Measurements from ENCODE around the gene GTPBP2.
"Not testable (repeated sequence)": the region's sequence is repeated elsewhere in the genome, so short reads cannot be mapped to it uniquely, and the experiment has no call there.

The GTPBP2 gene, protein sequence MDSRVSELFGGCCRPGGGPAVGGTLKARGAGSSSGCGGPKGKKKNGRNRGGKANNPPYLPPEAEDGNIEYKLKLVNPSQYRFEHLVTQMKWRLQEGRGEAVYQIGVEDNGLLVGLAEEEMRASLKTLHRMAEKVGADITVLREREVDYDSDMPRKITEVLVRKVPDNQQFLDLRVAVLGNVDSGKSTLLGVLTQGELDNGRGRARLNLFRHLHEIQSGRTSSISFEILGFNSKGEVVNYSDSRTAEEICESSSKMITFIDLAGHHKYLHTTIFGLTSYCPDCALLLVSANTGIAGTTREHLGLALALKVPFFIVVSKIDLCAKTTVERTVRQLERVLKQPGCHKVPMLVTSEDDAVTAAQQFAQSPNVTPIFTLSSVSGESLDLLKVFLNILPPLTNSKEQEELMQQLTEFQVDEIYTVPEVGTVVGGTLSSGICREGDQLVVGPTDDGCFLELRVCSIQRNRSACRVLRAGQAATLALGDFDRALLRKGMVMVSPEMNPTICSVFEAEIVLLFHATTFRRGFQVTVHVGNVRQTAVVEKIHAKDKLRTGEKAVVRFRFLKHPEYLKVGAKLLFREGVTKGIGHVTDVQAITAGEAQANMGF

DNA sequence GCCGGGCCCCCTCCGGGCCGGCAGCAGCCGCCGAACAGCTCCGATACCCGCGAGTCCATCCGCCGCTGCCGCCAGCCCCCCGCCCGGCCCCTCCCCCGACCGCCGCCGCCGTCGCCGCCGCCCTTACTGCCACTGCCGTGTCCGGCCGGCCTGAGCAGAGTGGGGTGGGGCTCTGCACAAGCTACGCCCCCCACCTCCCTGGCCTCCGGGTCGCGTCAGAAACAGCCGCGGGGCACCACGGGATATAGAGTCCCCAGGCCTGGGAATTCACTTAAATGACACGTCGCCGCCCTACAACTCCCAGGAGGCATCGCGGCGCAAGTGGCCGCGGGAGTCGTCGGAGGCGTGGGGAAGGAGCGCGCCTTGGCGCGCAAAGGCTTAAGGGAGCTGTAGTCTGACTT lies at the start of gene GTPBP2:
Gene GTPBP2 (minus strand): TSS at position 161 of the 401 bp plus-strand sequence. CDS start 102 bp downstream, at position 59.
- DNase-seq, result peak; percentile 91 to 98

DNA sequence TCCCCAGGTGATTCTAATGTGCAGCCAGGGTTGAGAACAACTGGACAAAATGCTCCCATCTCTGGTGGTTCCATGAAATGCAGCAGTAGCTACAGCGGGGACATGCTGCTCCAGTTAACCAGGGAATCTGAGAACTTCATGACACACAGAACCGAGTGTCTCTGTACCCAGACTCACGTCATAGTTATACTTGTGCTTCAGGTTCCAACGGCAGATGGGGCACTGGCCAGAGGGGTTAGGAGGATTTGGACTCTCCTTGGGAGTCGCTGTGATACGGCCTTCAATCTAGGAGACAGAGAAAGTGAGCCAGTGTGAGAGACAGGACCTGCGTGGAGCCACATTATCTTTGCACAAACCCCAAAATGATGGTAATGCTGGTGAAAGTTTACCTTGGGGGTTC lies 49.3 kb upstream of the GTPBP2 start:
- DNase-seq, result no peak

DNA sequence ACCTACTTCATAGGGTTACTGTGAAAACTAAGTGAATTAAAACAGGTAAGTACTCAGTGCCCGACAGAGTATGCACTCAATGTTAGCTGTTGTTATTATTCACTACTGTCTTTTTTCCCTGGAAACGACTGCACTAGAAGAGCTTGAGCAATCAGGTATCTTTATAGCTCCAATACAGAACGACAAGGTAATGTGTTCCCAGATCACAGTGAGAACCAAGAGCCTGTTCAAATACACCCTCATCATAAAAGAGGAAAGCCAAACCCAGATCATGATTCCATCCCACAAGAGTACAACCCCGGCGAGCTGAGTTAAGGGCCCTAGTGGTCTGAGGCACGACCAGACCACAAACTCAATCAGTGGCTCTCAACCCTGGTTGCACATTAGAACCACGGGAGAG lies 48.7 kb upstream of the GTPBP2 start:
- no peak for DNase-seq

DNA sequence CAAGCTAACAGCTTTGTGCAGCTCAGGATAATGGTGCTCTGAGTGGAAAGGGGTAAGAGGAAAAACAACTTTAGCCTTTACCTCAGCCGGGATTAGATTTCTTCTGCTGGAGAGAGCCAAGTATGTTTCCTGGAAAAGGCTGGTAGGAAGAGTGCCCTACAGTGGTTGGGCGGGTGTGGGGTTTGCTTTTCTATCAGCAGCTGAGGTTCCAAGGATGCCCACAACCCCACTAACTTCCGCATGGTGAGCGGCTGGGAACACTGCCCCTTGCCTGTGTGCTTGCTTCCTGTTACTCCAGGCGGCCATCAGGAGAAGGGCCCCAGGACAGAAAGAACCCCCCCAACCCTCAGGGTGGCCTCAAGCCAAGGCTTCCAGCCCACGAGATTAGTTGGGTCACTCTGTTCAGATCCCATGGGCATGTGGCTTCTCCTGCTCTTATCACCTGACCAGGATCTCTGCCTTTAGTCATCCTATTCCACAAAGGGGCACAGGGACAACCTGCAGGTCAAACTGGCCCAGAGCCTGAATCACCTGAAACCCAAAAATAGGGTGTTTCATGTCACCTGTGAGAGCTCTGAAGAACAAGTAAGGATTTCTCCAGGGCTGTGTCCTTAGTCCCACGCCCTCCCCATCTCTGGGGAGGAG lies 48.0 kb upstream of the GTPBP2 start:
- DNase-seq, result no peak

DNA sequence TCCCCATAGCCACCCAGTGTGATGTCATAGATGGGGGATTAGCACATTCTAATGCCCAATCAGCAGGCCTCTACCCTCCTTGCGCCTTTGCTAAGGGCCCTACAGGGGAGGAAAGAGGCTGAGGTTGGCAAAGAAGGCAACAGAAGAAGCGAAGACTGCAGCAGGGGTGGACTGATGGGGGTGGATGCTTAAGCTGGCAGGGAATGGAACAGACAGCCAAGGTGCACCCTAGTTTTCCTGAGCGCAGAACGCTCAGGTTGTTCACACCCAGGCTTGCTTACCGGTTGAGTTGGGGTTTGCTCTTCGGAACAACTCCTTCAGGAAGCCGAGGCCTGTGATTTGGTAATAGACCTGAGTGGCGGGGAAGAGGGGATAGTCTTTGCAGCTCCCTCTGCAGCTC lies 45.9 kb upstream of the GTPBP2 start:
- DNase-seq, result no peak

DNA sequence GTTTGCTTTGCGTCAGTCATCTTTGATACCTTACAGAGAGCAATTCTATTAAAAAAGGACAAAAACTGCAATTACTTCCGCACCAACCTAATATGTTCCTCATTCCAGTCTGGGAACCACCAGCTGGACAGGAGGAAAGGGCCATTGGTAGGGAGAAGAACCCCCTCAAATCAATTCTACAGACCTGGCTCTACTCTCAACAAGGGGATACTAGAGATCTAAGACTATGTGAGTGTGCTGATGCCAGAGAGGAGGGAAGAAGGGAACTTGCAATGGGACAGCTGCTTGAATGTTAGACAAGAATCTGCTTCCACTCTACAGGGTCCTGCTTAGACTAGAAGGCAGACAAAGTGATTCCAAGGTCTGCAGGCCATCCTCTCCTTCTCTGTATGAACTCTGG lies 45.2 kb upstream of the GTPBP2 start:
- DNase-seq, result no peak

DNA sequence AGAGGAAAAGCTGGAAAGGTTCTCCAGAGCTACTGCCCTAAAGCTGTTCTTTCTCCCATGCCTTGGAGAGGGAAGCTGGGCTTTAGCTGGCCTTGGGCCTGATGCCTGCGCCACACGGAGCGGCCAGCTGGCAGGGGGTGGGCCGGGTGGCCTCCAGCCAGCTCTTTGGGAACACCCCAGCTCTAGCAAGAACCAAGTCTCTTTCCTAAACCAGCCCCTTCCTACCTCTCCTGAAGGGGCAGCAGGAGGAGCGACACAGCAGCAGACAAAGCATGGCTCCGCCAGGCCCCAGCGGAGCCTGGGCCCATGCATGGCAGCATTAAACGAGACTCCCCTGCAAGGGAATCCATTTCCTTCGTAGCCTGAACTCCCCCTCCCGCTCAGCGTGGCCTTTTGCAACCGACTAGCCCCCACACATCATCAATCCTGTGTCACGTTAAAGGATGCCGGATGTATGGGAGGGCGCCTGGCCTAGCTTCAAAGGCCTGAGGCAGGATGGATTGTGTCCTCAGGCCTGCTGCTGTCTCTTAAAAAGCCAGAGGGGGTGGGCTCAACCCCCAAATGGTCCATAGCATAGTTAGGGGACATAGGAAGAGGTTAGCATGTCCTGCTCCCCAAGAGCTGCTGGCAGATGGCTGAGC lies 44.5 kb upstream of the GTPBP2 start:
- no peak for DNase-seq

DNA sequence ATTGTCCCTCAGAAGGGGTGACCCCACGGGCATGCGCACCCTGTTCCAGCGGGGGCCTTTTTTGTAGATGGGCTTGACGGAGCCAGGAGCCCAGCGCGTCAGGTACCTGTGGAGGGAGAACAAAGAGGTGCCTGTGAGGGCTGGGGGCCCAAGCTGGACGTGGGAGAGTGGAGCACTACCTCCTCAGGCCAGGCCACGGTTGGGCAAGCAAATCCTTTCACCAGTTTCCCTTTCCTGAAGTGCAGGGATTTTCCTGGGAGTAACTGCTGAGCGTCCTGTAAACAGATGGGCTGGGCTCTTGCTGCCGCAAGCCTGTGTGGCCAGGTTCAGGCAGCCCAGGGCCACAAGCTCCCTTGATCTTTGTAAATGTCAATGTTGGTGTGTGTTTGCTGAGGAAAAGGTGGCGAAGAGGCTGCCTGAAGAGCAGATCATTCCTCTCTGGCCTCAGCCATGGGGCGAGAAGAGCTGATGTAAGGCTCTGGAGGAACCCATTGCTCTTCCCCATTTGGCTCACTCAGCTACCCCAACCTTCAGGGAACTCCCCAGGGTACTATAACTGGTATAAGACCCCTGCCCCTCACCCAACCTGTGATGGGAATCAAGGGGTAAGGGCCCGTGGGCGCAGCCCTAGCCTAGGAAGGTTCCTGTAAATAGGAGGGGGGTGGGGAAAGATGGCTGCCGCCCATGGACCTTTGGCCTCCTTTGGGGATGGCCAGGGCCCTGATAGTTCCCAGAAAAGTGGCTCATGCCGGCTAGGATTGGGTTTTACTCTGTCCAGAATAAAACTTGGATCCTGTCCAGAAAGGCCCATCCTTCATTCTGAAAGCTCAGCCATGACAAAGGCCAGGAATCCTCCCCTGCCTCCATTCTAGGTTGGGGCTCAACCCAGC lies 43.0 kb upstream of the GTPBP2 start:
- DNase-seq, result no peak

DNA sequence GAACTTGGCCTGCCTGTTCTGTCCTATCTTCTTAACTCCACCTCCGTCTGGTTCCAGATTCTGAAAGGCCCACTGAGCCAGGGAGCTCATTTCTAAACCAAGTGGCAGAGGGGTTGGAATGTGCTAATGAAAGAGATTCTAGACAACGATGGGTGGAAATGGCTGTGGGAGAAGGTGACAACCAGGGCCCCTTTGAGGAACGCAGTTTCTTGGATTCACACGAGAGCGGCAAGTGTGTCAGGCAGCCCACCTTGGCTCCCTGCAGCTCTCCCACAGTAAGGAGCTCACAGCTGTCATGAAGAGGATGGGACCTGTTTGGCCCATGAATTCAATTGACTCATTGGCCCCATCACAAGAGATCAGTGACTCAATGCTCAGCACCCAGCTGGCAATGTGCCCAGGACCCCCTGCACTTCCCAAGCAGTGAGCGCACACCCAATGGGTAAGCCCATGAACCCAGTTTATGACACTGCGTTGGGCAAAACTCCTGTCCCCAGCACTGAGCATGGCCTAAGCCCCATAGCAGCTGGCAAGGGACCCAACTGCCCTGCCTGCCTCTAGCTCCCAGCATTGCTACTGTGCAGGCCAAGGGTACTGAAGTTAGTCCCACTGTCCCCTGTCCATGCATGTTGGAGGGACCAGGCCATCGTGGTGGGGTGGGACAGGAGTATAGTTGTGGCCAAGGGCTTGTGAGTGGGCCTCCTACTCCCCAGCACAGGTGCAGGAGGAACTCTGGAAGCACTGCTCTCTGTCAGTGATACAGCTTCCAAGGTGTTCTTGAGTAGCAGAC lies 42.1 kb upstream of the GTPBP2 start:
- DNase-seq, result no peak

DNA sequence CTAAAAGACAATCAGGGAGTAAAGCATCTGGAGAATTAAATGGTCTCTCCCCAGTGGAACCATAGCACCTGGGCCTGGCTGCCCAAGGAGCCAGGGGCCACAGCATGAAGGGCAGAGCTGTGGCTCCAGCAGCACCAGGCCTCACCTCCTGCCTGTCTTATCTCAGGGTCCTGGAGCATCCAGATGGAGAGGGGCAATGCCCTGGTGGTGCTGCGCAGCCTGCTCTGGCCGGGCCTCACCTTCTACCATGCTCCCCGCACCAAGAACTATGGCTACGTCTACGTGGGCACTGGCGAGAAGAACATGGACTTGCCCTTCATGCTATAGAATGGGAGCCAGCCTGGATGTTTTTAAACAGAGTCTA lies 41.5 kb upstream of the GTPBP2 start:
- no peak for DNase-seq

DNA sequence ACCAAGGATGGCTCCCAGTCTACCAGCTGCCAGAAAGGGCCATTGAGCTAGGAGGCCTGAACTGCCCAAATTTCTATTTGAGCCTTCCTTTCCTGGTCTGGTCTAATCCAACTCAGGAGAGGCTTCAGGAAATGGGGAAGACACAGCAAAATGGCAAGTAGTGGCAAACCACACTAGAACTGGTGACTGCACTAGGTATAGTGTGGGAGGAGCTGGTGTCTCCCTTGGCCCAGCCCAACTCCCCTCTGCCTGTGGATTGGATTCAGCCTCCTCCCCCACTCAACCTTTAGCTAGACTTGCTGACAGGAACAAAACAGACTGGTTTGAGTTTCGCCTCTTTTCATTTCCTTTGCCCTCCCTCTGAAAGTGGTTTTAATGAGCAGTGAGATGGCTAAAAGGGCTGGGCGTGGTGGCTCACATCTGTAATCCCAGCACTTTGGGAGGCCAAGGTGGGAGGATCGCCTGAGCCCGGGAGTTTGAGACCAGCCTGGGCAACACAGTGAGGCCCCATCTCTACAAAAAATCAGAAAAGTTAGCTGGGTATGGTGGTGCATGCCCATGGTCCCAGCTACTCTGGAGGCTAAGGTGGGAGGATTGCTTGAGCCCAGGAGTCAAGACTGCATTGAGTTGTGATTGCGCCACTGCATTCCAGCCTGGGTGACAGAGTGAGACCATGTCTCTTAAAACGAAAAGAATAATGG lies 41.0 kb upstream of the GTPBP2 start:
- DNase-seq, result no peak

DNA sequence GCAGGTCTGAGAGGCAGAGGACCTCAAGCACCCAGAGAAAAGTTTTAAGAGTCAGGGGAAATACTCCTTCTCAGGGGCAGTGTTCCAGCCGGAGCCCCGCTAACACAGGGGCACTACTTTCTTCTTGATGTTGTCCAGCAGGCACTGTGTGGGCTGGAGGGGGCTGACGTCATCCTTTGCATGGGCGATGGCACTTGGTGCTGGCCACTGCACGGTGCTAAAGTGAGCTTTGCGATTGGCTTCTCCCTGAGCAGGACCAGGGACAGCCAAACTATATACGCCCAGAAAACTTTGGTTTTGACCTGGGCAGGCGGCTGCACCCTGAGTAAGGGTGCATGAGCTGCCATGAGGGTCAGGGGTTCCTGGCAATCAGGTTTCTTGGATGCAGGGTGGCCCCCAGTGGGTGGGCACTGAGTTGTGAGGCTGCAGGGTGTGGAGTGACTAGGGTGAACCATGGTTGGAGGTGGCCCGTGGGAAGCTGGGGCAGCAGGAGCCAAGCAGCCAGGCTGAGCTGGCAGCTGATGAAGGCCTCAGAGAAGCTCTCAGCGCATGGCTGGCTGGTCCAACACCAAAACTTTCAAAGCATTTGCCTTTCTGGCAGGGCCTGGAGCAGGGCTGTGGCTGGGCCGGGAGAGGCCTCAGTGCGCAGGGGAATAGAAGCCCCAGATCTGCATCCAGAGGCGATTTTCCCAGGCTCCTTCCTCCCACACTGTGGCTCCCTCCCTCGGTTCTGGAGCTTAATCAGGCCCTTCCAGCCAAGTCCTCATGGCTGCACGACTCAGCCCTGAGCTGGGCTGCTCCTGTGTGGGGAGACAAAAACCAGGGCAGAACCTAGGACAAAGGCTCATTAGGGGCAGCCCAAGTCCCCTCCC lies 40.2 kb upstream of the GTPBP2 start:
- DNase-seq, result no peak

DNA sequence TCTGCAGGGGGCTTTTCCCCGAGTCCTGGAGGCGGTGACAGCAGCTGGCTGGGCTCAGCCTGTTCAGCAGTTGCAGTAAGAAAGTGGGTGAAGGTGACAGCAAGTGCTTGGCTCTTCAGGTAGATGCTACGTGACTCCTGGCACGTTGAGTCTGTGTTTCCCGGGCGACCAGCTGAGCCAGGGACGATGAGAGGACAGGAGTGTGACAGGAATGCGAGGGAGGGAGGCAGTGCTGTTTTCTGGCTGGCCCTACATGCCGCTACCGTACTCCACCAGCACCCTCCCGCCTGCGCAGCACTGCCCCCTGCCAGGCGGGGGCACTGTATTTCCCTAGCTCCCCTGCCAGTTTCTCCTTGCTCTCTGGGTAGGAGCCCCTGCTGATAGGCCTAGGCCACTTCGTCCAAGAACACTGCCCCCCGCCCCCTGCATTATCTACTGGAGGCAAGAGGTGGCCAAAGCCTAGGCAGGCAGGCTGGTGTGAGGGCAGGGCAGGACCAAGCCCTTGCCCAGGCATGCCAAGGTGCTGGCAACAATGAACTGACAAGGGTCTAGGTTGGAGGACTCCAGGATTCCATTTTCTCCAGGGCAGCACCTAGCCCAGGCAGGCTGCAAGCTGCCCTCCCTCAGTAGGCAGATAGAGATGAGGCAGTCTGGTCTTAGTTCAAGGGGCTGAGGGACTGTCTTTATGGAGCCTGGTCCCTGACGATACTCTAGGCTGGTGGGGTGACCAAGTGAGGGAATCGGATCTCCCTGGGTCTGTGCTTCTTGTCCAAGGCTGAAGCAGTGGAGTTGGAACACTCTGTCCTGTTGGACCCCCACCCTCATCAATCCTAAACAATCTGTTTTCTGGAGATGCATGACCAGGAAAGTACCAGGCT lies 39.3 kb upstream of the GTPBP2 start:
- peak; percentile 9 to 45 for DNase-seq

DNA sequence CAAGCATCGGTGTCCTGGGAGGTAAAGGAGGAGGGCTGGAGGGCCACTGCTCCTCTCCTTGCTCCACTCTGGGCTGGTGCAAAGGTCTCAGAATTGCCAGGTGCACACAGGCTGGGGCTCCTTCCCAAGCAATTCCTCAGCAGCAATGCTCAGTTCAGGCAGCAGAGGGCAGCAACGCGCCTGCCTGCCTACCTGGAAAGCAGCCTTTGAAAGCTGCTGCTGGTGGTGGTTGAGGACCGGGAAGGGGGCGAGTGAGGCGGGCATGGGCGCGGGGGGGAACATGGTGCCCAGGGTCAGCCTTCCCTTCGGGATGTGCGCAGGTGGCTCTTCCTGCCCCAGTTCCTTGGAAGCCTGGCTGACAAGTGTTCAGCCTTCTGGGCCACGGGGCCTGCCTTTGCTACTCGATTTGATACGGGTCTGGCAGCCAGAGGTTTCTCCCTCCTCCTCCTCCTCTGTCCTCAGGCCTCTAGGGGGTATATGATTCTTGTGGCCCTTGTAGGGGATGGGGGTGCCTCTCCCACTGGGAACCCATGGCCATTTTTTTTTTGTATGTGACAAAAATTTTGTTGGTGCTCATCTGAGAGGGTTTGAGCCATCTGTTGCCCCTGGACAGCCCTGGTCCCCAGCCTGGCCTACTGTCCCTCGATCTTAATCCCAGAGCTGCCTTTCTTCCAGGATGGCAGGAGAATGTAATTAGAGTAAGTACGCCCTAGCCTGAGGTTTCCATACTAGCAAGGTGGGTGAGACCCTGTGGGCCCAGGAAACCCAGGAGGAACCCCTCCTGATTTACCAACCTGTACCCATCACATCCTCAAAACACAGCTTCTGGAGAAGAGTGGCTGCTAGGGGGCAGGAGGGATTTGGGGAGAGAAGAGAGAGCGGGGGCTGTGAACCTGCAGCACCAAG lies 38.4 kb upstream of the GTPBP2 start:
- DNase-seq, result peak; percentile 73 to 83

DNA sequence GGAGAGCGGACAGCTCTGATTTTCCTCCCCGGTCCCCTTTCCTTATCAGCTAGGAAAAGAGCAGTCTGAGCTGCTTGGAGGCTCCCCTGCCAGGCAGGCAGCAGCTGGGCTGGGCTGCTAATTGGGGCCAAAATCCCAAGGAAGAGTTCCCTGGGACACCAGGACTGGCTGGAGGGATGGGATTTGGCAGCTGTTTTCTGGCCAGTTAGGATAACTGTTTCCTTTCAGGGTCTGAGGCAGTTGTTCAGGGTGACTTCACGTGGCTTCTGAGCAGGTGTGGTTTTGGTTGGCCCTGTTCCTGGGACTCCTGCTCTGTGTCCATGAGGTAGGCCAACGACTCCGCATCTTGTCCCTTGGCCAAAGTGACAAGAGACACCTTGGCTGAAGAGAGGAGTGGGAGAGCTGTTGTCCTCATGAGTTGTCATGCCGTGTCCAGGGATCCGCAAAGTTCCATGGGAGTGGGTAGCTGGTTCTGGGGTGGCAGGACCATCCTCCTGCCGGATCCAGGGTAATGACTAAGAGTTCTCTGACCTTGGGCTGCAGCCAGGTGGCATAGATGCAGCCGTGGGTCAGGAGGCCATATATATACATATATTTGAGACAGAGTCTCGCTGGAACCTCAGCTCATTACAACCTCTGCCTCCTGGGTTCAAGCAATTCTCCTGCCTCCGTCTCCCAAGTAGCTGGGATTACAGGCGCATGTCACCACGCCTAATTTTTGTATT lies 37.3 kb upstream of the GTPBP2 start:
- DNase-seq, result no peak

DNA sequence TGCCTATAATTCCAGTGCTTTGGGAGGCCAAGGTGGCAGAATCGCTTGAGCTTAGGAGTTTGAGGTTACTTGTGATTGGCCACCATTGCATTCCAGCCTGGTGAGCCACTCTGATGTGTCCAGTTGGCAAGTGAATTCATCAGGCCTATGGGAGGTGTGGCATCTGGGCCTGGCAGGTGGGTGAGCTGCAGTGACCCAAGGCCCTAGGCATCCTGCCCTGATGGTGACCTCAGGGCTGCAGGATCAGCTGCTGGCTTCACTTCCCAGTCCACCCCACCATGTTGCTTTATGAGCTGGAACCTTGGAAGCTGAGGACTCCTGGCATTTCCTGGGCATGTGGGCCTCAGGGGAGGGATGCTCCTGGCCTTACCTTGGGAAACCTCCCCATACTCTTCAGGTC lies 36.3 kb upstream of the GTPBP2 start:
- no peak for DNase-seq

DNA sequence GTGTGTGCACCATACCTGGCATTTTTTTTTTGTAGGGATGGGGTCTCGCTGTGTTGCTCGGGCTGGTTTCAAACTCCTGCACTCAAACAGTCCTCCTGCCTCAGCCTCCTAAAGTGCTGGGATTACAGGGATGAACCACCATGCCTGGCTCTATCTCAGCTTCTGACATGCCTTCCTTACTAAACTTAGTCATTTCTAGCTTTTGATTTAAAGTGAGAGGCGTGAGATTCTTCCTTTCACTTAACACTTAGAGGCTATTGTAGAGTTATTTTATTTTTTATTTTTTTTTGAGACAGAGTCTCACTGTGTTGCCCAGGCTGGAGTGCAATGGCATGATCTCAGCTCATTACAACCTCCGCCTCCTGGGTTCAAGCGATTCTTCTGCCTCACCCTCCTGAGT lies 33.9 kb upstream of the GTPBP2 start:
- DNase-seq, result not testable (repeated sequence)
